MM.1S (cell line): ENCODE results near the gene KCNS1.

ENCODE experiments used
- DNase-seq: peaks from one replicate; pipeline ENCODE4 v3.0.0-alpha.2; 2015
- H2AFZ ChIP-seq: fragments of 300-600 bp; sonication (generic); 2 replicates; pipeline ENCODE4 v1.6.0; 2016; ENCODE audit warnings: antibody characterized with exemption, low read length
- H3F3A ChIP-seq: fragments of 300-600 bp; sonication (generic); 2 replicates; pipeline ENCODE4 v1.6.1; 2016; ENCODE audit warnings: mild to moderate bottlenecking, antibody characterized with exemption, low read length, moderate library complexity, mixed read lengths; ENCODE audit not compliant: insufficient read depth
- H3K27ac ChIP-seq: fragments of 300-600 bp; sonication (generic); 2 replicates; pipeline ENCODE4 v1.5.1; 2016; ENCODE audit warnings: mild to moderate bottlenecking, low read length
- H3K27me3 ChIP-seq: fragments of 300-600 bp; sonication (generic); replicated peaks from 2 replicates; pipeline ENCODE4 v1.6.0; 2016; ENCODE audit warnings: low read length; ENCODE audit not compliant: insufficient read depth
- H3K36me3 ChIP-seq: fragments of 300-600 bp; sonication (generic); replicated peaks from 2 replicates; pipeline ENCODE4 v1.6.1; 2016; ENCODE audit warnings: mild to moderate bottlenecking, low read length, mixed read lengths; ENCODE audit not compliant: insufficient read depth
- H3K4me1 ChIP-seq: fragments of 300-600 bp; sonication (generic); 2 replicates; pipeline ENCODE4 v1.6.1; 2016; ENCODE audit warnings: low read length, mixed read lengths
- H3K4me2 ChIP-seq: fragments of 300-600 bp; sonication (generic); 2 replicates; pipeline ENCODE4 v1.6.0; 2016; ENCODE audit warnings: low read depth, low read length
- H3K4me3 ChIP-seq: fragments of 300-600 bp; sonication (generic); 2 replicates; pipeline ENCODE4 v1.5.1; 2016; ENCODE audit warnings: low read length, mixed read lengths
- H3K79me2 ChIP-seq: fragments of 300-600 bp; sonication (generic); 2 replicates; pipeline ENCODE4 v1.6.1; 2016; ENCODE audit warnings: mixed run types, low read length, mixed read lengths
- H3K9ac ChIP-seq: fragments of 300-600 bp; sonication (generic); 2 replicates; pipeline ENCODE4 v1.6.1; 2016; ENCODE audit warnings: low read length, mixed read lengths
- H3K9me2 ChIP-seq: fragments of 300-600 bp; sonication (generic); replicated peaks from 2 replicates; pipeline ENCODE4 v1.6.1; 2016; ENCODE audit warnings: mild to moderate bottlenecking, low read length, mixed read lengths; ENCODE audit not compliant: insufficient read depth
- H3K9me3 ChIP-seq: fragments of 300-600 bp; sonication (generic); replicated peaks from 2 replicates; pipeline ENCODE4 v1.6.1; 2016; ENCODE audit warnings: mild to moderate bottlenecking, low read length, mixed read lengths; ENCODE audit not compliant: insufficient read depth
- H4K20me1 ChIP-seq: fragments of 300-600 bp; sonication (generic); 2 replicates; pipeline ENCODE4 v1.6.1; 2016; ENCODE audit warnings: mild to moderate bottlenecking, low read length, moderate library complexity, mixed read lengths; ENCODE audit not compliant: insufficient read depth
- EZH2 ChIP-seq: fragments of 300-600 bp; sonication (generic); optimal IDR thresholded peaks from 2 replicates; pipeline ENCODE3; 2017; ENCODE audit warnings: low read depth, mild to moderate bottlenecking, antibody characterized with exemption, low read length, mixed read lengths
- EZH2phosphoT487 ChIP-seq: fragments of 300-600 bp; sonication (generic); IDR thresholded peaks from 2 replicates; pipeline ENCODE4 v1.6.1; 2018; ENCODE audit warnings: antibody characterized with exemption, low read length
- TF ChIP-seq, protein P1 (sequence below): fragments of 300-600 bp; sonication (generic); IDR thresholded peaks from 2 replicates; pipeline ENCODE4 v1.5.1; 2016; ENCODE audit warnings: antibody characterized with exemption, low read length, mixed read lengths

The KCNS1 gene

DNA sequence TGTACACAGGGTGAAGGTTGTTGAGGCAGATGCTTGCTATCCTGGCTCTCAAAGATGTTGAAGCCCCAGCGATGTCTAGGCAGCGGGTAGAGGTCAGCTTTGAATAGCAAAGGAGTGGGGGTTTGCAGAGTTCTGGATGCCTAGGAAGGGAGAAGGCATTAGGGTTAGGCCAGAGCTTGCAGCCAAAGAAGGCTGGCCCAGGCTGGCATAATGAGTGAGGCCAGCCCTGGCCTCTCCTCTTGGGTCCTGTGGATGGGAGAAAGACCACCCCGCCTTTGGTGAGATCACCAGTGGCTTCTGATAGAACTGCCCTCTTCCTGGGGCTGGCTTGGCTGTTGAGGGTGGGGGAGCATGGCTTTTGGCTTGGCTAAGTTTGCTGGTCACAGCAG lies 14.5 kb upstream of the KCNS1 start:
- H3K9me3 ChIP-seq = no peaks in the 10 kb centered on the region
- H3F3A ChIP-seq = no peaks in the 10 kb centered on the region
- H3K4me3 ChIP-seq = no peak overlapping the region
- no peaks in the 10 kb centered on the region for H4K20me1 ChIP-seq
- TF ChIP-seq EZH2 (no peak), EZH2phosphoT487 (no peak)
- TF ChIP-seq, protein P1, sequence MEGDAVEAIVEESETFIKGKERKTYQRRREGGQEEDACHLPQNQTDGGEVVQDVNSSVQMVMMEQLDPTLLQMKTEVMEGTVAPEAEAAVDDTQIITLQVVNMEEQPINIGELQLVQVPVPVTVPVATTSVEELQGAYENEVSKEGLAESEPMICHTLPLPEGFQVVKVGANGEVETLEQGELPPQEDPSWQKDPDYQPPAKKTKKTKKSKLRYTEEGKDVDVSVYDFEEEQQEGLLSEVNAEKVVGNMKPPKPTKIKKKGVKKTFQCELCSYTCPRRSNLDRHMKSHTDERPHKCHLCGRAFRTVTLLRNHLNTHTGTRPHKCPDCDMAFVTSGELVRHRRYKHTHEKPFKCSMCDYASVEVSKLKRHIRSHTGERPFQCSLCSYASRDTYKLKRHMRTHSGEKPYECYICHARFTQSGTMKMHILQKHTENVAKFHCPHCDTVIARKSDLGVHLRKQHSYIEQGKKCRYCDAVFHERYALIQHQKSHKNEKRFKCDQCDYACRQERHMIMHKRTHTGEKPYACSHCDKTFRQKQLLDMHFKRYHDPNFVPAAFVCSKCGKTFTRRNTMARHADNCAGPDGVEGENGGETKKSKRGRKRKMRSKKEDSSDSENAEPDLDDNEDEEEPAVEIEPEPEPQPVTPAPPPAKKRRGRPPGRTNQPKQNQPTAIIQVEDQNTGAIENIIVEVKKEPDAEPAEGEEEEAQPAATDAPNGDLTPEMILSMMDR = no peak
- H3K9me2 ChIP-seq = no peaks in the 10 kb centered on the region
- H3K27ac ChIP-seq = no peak overlapping the region
- no peaks in the 10 kb centered on the region for H3K36me3 ChIP-seq
- no peak overlapping the region for H2AFZ ChIP-seq
- H3K27me3 ChIP-seq = no peaks in the 10 kb centered on the region; the same call in 1 of the 2 replicates
- no peak for DNase-seq
- H3K4me1 ChIP-seq = no peaks in the 10 kb centered on the region
- no peak overlapping the region for H3K4me2 ChIP-seq
- no peak overlapping the region for H3K9ac ChIP-seq
- H3K79me2 ChIP-seq = no peaks in the 10 kb centered on the region

DNA sequence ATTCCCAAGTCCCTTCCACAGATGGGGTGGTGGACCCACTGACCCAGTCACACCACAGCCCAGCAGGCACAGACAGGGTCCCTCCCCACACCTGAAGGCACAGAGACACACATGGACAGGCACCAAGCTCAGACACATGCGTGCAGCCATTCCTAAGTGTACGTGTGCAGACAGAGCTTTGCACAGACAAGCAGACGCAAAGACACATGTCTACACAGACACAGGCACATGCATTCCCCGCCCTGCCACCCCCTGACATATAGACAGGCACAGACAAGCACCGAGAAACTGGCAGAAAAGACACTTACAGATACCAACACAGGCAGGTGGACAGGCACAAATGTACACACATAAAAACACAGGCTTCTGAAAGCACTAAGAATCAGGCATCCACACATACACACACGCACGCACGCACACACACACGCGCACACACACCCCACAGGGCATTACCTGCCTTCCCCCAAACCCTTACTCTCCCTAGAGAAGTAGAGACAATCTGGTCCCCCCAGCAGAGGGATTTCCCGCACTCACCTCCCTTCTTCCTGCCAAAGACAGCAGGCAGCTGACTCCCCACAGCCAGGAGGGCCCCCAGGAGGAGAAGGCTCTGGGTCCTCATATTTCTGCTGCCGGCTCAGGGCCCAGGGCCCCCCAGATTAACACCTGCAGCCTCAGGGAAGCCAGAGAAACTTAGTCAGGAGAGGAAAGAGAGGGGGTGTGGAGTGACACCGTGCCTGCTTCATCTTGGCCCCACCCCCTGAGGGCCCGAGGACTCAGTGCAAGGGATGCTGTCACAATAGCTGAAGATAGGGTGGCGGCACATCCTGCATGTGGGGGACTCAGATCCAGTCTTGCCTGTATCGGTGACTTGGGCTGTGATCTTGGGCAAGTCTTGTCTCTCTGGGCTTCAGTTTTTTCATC lies 13.8 kb upstream of the KCNS1 start, which contains the start of gene WFDC5:
WFDC5 (minus strand) TSS at position 710 of the 921 bp plus-strand sequence; CDS start at position 619, 91 bp downstream.
- Histone ChIP-seq H3F3A (no peaks in the 10 kb centered on the region), H2AFZ (no peak within 1 kb of the TSS), H3K9me2 (no peaks in the 10 kb centered on the region), H3K36me3 (no peaks in the 10 kb centered on the region), H3K79me2 (no peaks in the 10 kb centered on the region), H3K27me3 (no peaks in the 10 kb centered on the region; the same call in 1 of the 2 replicates), H4K20me1 (no peaks in the 10 kb centered on the region), H3K4me1 (no peaks in the 10 kb centered on the region), H3K27ac (no peak within 1 kb of the TSS), H3K4me3 (no peak within 1 kb of the TSS), H3K9me3 (no peaks in the 10 kb centered on the region), H3K9ac (no peak within 1 kb of the TSS), H3K4me2 (no peak within 1 kb of the TSS)
- peak; percentile 1 for DNase-seq
- TF ChIP-seq EZH2phosphoT487 (no peak), EZH2 (no peak)
- TF ChIP-seq, protein P1 = no peak

DNA sequence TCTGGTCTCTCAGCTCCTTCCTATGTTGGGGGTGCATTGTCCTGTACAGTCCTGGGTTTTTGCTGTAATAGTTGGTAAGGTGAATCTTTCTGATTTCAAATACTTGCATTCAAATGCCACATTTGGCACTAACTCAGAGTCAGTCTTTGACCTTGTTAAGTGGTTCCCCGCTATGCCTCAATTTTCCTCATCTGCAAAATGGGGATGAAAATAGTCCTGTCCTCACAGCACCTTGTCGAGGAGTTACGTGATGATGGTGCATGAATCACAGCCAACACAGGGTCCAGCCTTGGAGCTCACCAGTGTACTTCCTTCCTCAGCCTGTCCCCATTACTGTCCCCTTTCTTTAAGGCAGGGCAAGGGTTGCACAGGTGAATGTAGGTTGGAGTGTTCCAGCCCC lies 12.9 kb upstream of the KCNS1 start:
- Histone ChIP-seq H3K79me2 (no peaks in the 10 kb centered on the region), H3K9me2 (no peaks in the 10 kb centered on the region), H3K9ac (no peak overlapping the region), H3K4me3 (no peak overlapping the region), H3K4me2 (no peak overlapping the region), H4K20me1 (no peaks in the 10 kb centered on the region), H3K27ac (no peak overlapping the region), H3K9me3 (no peaks in the 10 kb centered on the region), H3K4me1 (no peaks in the 10 kb centered on the region), H3K36me3 (no peaks in the 10 kb centered on the region), H2AFZ (no peak overlapping the region), H3F3A (no peaks in the 10 kb centered on the region), H3K27me3 (no peaks in the 10 kb centered on the region; the same call in 1 of the 2 replicates)
- no peak for DNase-seq
- TF ChIP-seq EZH2phosphoT487 (no peak), EZH2 (no peak)
- TF ChIP-seq, protein P1 = no peak
